SK-N-MC (cell line): ENCODE measurements around the gene TOP2B.

Source experiments
- EZH2 ChIP-seq: fragments of 200-600 bp; sonication (generic); IDR thresholded peaks from one replicate; pipeline ENCODE4 v1.6.1; 2017; ENCODE audit warnings: antibody characterized with exemption
- FOXP2 ChIP-seq: optimal IDR thresholded peaks from 2 replicates; pipeline ENCODE3; 2011; ENCODE audit warnings: mild to moderate bottlenecking, moderate library complexity; ENCODE audit not compliant: insufficient read depth; ENCODE audit errors: extremely low read length, control extremely low read depth
- POLR2AphosphoS5 ChIP-seq: IDR thresholded peaks from 2 replicates; pipeline ENCODE4 v1.6.1; 2012; ENCODE audit warnings: mild to moderate bottlenecking, low read depth, low read length, borderline replicate concordance

GRCh38 chr3:25621087-25621486 is 43.6 kb downstream of the TOP2B start:
- no peak for TF ChIP-seq POLR2AphosphoS5
- TF ChIP-seq EZH2, result no peak
- TF ChIP-seq FOXP2, result no peak
